ENCODE measurements around the gene FANCM.
A peak's percentile ranks its signal among the peaks of the same experiment; 100 is the strongest.
"Not testable (repeated sequence)": the region's sequence is repeated elsewhere in the genome, so short reads cannot be mapped to it uniquely, and the experiment has no call there.

FANCM gene

DNA sequence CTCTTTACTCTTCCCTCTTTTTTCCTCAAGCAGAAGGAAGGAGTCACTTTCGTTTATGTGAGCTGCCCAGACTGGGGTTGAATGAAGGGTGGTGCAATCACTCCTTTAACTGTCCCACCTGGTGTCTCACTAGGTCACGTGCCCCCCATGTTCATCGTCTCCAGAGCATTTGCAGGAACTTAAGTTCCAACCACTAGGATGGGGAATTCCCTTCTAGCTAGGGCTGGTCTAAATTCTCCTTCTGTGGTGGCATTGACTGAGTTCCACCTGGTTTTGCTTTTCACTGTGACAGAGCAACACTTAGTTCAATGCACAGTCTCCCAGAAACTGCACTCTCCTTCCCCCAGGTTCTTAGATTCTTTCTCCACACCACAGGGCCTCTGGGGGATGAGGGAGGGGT is 9.5 kb downstream of the FANCM start:
- DNase-seq = no peak

GRCh38 chr14:45149602-45150001 is 13.9 kb downstream of the FANCM start:
- DNase-seq = no peak

GRCh38 chr14:45150386-45150890 is 14.7 kb downstream of the FANCM start:
- DNase-seq = no peak

- DNase-seq = peak; percentile 66
These were observed 20.3 kb downstream of the FANCM start for GRCh38 chr14:45156067-45156466.

GRCh38 chr14:45169906-45170305 is 34.2 kb downstream of the FANCM start:
- no peak for DNase-seq

- DNase-seq = no peak
These were observed 41.3 kb downstream of the FANCM start for GRCh38 chr14:45177076-45177475.

- no peak for DNase-seq
These were observed 45.6 kb downstream of the FANCM start for GRCh38 chr14:45181329-45181728.

GRCh38 chr14:45181806-45182205 is 46.1 kb downstream of the FANCM start:
- no peak for DNase-seq

DNA sequence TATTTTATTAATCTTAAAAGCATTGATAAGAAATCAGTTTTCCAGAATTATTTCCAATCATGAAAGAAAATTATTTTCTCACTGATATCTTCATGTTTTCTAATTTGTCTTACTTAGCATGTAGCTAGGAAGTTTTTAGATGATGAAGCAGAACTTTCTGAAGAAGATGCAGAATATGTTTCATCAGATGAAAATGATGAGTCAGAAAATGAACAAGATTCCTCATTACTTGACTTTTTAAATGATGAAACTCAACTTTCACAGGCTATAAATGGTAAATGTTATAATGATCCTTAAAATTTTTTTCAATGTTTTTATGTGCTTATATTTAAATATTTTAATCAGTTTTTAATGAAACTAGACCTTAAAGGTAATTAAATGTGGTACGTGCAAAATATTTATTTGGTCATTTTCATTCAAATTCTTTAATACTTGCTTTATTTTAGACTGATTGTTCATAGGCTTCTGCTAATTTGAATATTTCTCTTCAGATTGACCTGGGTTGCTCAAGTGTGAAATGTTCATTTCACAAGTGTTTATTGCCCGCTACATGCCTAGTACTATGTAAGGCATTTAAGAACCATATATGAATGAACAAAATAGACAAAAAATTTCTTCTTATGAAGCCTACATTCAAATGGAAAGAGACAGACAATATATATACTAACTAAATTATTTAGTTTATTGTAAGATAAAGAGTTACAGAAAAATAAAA is 49.5 kb downstream of the FANCM start:
- DNase-seq = peak; percentile 24

- no peak for DNase-seq
These were observed 59.2 kb downstream of the FANCM start for GRCh38 chr14:45194964-45195363.

- no peak for DNase-seq
These were observed 62.8 kb downstream of the FANCM start for GRCh38 chr14:45198551-45198950.

DNA sequence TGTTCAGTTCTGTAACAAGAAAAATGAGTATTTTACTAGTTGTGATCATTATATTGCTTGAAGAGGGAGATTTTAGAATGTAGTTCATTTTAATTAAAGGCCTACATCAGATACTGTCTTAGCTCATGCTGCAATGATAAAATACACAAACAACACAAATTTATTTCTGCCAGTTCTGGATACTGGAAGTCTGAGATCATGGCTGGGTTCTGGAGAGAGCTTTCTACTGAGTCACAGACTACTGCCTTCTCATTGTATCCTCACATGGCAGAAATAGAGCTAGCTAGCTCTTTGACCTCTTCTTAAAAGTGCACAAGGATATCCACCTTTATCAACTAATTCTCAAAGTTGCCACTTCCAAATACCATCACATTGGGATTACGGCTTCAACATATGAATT is 63.5 kb downstream of the FANCM start:
- no peak for DNase-seq

DNA sequence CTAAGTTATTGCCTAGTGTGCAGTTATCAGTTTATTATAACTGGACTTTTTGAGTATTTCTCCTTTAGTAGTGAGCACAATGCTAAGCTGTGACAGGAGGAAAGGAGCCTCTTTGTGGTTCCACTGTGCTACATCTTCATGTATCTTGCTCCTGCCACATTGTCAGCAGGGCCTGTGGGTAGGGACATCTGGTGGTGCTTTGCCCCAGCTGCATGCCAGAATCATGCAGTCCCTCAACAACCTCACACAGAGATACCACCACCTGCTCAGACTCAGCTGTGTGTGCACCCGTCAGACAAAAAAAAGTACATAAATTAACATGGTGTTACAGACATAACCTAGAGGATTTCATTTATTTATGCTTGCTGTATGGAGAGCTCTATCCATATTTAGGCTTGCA is 66.2 kb downstream of the FANCM start:
- DNase-seq = peak; percentile 44

DNA sequence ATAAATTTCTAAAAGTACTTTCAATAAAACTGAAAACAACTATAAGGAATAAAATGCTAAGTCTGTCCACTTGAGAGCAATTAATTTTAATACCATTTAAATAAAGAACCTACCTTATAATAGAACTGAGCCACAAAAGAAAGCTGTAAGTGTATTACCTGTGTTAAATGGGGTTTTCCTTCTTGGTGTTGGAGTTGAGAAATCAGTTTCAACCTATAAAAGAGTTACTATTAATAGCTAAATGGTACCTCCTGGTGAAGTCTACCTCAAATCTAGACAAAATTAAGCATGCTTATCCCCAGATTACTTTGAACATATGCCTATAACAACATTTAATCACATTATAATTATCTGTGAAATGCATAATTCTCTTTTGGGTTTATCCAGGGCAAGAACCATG is 68.5 kb downstream of the FANCM start:
- DNase-seq = no peak

DNA sequence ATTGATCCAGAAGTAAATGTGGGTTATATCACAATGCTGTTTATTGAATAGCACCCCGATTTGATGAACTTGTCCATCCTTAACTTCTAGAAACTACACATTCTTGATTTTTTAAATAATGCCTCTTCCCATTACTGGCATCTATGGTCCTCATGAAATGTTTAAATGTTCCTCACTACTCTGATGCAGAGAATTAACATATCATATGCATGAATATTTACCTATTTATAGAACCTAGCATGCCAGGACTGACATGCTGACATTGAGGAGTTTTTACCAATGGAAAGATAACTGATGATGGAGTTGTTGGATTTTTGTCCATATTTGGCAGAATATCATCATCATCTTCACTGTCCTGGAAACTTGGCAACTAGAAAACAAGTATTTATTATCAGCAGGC is 74.4 kb downstream of the FANCM start:
- no peak for DNase-seq

- no peak for DNase-seq
These were observed 75.6 kb downstream of the FANCM start for GRCh38 chr14:45211295-45211694.

GRCh38 chr14:45212231-45212630 is 76.5 kb downstream of the FANCM start:
- DNase-seq = no peak

DNA sequence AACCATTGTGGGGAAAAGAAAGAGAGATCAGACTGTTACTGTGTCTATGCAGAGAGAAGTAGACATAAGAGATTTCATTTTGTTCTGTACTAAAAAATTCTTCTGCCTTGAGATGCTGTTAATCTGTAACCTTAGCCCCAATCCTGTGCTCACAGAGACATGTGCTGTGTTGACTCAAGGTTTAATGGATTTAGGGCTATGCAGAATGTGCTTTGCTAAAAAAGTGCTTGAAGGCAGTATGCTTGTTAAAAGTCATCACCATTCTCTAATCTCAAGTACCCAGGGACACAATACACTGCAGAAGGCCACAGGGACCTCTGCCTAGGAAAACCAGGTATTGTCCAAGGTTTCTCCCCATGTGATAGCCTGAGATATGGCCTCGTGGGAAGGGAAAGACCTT is 78.0 kb downstream of the FANCM start:
- DNase-seq = not testable (repeated sequence)

GRCh38 chr14:45214341-45214740 is 78.6 kb downstream of the FANCM start:
- DNase-seq = not testable (repeated sequence)

DNA sequence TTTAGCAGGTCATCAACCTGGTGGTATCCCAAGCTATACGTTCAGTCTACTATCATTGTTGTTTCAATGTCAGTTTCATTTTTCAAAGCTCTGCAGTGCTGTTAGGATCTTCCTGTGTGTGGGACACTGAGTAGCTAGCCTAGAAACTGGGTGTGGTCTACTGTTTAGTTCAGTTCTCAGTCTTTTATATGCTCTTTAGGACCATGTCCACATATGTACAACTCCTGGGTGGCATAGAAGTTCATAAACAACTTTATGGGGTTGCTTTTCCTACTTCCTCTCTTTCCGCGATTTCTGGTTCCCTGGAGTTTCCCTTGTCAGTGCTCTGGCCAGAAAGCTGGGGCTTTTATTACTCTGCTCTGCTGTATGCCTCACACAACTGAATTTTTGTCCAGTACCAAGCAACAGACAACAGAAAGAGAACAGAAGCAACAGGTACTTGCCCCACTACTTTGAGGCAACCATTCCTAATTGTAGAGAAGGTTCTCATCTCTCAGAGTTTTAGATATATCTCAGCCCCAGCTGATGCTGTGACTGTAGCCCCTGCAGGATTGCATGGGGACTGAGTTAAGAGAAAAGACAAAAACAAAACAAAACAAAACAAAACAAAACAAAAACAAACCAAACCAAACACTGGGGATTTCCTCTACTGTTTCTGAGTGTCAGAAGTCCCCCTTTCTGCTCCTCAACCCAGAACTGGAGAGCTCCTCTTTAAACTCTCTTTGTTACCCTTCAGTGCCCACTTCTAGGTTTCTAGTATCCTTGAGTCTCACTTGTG is 86.9 kb downstream of the FANCM start:
- no peak for DNase-seq

GRCh38 chr14:45227566-45227965 is 91.8 kb downstream of the FANCM start:
- DNase-seq = no peak

GRCh38 chr14:45238988-45239387 is 103.3 kb downstream of the FANCM start:
- DNase-seq = no peak

DNA sequence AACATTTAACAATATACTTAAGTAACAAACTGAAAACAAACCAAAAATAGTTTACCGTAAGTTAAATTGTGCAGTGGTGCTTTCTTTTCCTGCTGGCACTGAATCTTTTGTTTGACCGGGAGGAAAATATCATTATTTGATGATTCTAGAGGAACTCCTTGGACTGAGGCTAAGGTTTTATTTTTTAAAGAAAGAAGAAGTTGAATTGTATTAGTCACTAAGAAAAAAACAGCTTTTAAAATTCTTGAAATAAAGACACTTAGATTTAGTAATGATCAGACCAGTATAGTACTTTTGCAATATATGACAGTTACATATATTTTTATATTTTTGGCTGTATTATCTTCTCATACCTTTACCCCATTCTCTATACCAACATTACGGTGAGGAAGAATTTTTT is 107.0 kb downstream of the FANCM start:
- DNase-seq = no peak

DNA sequence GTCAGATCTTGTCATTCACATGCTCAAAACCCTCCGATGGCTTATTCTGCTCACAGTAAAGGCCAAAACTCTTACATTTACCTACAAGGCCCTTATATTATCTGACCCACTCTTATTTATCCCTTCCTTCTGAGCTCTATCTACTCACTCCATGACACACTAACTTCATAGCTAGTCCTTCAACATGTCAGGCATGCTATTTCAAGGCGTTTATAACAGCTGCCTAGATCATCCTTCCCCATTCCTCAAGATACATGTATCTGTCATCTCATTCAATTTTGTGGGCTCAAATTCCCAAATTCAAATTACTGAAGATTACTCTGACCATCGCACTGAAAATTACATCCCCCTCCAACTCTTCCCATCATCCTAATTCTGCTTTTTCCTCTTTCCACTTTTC is 110.4 kb downstream of the FANCM start:
- DNase-seq = no peak

Data from activated CD4-positive, alpha-beta T cell treated with anti-CD3 and anti-CD28 coated beads, Interleukin-10, Interleukin-2, amounts not matched to agents 100 ng/mL and 50 ng/mL, durations not matched to agents 16 hours and 8 hours (primary cell).